ENCODE data around the gene NOS1AP. TPM values are rescaled to one million over a fixed set of nuclear protein-coding genes. Genes with fewer than 3 reads are reported as not detected.

The NOS1AP gene
- total and polyA plus RNA-seq, 12 donors = 0.37 to 12.0 (median 3.1) TPM

- H3K4me3 ChIP-seq = no peak overlapping the region
- H3K36me3 ChIP-seq (replicated peaks in 1 of 2) = no peaks in the 10 kb centered on the region
- WGBS, 4 donors = 90 to 93% (median 90%) methylated on average over 9 of the region's 9 CpGs
- intact Hi-C loops (cut with DNase I) = no loop called here
- H3K9me3 ChIP-seq (replicated peaks in 1 of 3) = no peaks in the 10 kb centered on the region
- TF ChIP-seq CTCF (IDR thresholded peaks at IDR 0.05) (no peak), POLR2A (IDR thresholded peaks at IDR 0.05) (no peak)
- DNase-seq = no peak
- no peaks in the 10 kb centered on the region for H3K4me1 ChIP-seq (replicated peaks in 1 of 2)
- H3K27me3 ChIP-seq = no peaks in the 10 kb centered on the region
- H3K27ac ChIP-seq = no peak overlapping the region
Measured at GRCh38 chr1:162353078-162353477, 283.6 kb downstream of the NOS1AP start.

- Histone ChIP-seq H3K27me3 (no peaks in the 10 kb centered on the region), H3K36me3 (replicated peaks in 1 of 2) (no peaks in the 10 kb centered on the region), H3K4me3 (no peak overlapping the region), H3K4me1 (replicated peaks in 1 of 2) (no peaks in the 10 kb centered on the region), H3K9me3 (replicated peaks in 1 of 3) (no peaks in the 10 kb centered on the region), H3K27ac (no peak overlapping the region)
- intact Hi-C loops (cut with DNase I) = no loop called here
- 83 to 98% (median 87%) methylated on average over 5 of the region's 5 CpGs for WGBS, 4 donors
- no peak for DNase-seq
- TF ChIP-seq CTCF (IDR thresholded peaks at IDR 0.05) = no peak
- no peak for TF ChIP-seq POLR2A (IDR thresholded peaks at IDR 0.05)
Measured at GRCh38 chr1:162353702-162354101, 284.2 kb downstream of the NOS1AP start.

DNA sequence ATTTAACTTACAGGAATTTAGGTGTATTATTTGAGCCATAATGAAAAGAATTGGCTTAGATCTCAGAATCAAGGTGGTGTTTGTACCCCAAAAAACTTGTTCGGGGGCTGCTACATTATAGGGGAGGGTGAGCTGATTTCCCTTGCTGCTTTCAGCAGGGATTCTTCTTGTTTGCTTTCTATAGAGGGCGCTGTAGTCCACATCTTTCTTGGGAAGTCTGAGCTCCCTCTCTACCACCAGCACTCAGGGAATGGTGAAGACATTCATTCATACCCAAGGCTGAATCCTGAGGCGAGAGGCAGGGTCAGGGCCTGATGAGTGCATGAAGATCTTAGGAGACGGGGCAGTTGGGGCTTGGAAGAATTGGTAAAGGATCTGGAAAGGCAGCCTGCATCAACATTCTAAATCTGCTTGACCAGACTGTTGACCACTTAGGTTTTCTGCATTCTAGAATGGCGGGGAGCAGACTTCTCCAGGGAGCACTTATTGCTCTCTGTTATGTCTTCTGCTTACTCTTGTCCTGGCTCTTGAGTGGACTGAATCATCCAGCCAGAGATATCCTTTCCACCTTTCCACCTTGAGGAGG is 288.3 kb downstream of the NOS1AP start:
- no peak overlapping the region for H3K27ac ChIP-seq
- WGBS, 4 donors = 52 to 66% (median 56%) methylated on average over 5 of the region's 5 CpGs
- intact Hi-C loops (cut with DNase I) = no loop called here
- no peaks in the 10 kb centered on the region for H3K27me3 ChIP-seq
- DNase-seq = peak in 1 of 7 donors; percentile 22
- TF ChIP-seq POLR2A (IDR thresholded peaks at IDR 0.05) = no peak
- peak in 5 of 6 experiments; percentile 6 to 47 (median 38) for TF ChIP-seq CTCF (IDR thresholded peaks at IDR 0.05)
- H3K4me1 ChIP-seq (replicated peaks in 1 of 2) = no peaks in the 10 kb centered on the region
- no peaks in the 10 kb centered on the region for H3K36me3 ChIP-seq (replicated peaks in 1 of 2)
- no peak overlapping the region for H3K4me3 ChIP-seq
- H3K9me3 ChIP-seq (replicated peaks in 1 of 3) = no peaks in the 10 kb centered on the region

DNA sequence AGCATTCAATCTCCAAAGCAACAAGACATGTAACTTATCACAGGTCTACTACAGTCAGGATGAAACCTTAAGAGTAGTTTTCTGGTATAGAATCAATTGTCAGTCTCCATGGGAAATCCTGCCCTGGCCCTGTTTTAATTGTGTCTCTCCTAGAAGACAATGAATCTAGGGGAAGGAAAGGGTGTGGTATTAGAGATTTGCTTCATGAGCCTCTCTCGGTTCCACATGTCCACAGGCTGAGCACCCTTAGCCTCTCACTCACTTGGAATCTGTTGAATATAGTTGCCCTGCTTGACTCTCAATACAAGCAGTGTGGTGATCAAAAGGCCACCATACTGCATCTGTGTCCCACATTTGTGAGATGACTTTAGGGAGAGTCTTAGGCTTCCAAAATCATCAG is 289.4 kb downstream of the NOS1AP start:
- no peak overlapping the region for H3K27ac ChIP-seq
- TF ChIP-seq CTCF (IDR thresholded peaks at IDR 0.05) = no peak
- no peak for TF ChIP-seq POLR2A (IDR thresholded peaks at IDR 0.05)
- no peaks in the 10 kb centered on the region for H3K27me3 ChIP-seq
- intact Hi-C loops (cut with DNase I) = no loop called here
- H3K9me3 ChIP-seq (replicated peaks in 1 of 3) = no peaks in the 10 kb centered on the region
- H3K36me3 ChIP-seq (replicated peaks in 1 of 2) = no peaks in the 10 kb centered on the region
- no peaks in the 10 kb centered on the region for H3K4me1 ChIP-seq (replicated peaks in 1 of 2)
- H3K4me3 ChIP-seq = no peak overlapping the region
- DNase-seq = no peak
- 66 to 85% (median 74%) methylated on average over 1 of the region's 1 CpG for WGBS, 4 donors
